HG03457 (cell line): ENCODE data around the gene CCDC141.
"Not testable (repeated sequence)": the region's sequence is repeated elsewhere in the genome, so short reads cannot be mapped to it uniquely, and the experiment has no call there.

ENCODE experiments used
- ATAC-seq: cut with Tn5 transposase; IDR thresholded peaks from one replicate; pipeline ENCODE4 v1.9.1; 2021; ENCODE audit warnings: moderate number of reproducible peaks; ENCODE audit not compliant: unreplicated experiment

Gene CCDC141

DNA sequence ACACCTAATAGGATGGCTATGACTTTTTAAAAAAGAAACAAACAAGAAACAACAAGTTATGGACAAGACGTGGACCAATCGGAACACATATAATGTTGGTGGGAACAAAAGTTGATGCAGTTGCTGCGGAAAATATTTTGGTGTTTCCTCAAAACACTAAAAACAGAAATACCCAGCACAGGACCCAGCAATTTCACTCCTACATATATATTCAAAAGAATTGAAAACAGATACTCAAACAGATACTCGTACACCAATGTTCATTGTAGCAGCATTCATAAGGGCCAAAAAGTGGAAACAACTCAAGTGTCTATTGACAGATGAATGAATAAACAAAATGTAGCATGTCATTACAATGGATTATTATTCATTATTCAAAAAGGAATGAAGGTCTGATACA is 12.1 kb downstream of the CCDC141 start:
- no peak for ATAC-seq

DNA sequence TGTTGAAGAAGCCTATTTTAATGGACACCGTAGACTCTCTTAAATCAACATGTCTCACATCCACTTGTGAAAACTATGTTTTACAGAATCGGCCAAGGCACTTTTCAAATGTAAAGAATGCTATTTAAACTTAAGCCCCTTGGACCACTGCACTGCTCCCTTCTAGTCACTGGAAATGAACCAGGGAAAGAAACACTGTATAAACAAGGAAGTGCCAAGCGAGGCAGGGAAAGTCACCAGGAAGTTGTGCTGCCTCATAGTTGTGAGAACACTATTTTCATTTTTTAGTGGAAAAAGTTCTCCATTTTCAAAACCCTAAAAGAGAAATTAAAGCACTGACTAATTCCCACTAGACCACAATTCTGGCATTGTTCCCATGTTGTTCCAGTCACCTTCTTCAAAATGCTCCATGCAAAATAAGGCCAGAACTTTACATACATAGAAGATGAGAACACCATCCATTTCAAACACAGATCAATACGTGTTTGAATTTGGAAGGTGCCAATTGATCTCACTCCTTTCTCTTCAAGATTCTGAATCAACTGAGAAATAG is 13.5 kb downstream of the CCDC141 start:
- ATAC-seq: no peak

GRCh38 chr2:179031731-179032408 is 18.1 kb downstream of the CCDC141 start:
- peak; percentile 88 for ATAC-seq

DNA sequence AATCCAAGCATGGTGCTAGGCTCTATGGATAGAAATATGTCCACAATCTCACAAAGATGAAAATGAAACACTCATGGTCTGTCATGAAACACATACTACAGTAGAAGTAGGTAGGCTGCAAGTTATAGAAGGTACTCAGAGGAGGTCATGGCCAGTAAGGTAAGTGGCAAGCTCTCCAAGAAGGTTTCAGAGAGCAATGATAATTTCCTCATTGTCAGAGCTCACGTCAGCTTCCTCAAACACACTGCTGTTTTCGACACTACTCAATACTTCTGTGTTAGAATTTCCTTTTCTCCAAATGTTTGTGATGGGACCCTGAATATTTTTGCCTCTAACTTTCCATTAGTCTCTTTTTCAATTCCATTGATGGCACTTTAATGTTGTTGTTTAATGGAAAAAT is 25.5 kb downstream of the CCDC141 start:
- ATAC-seq: no peak

- ATAC-seq: no peak
Observed at GRCh38 chr2:179022685-179023084, 27.3 kb downstream of the CCDC141 start.

DNA sequence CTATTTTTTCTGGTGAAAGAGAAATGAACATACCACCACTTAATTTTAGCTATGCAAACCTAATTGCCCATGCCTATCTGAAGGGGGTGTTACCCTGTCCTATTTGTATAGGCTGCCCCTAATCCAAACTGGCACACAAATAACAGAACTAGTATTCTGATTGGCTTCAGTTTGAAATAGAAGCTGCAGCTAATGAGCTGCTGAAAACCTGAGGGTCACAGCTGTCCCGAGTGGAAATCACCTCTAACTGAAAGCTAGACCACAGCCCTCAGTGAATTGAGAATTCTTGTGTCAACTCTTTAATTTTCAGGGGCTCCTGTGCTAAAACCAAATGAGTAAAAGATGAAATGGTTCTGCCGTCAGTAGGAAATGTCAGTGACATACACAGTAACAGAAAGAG is 28.7 kb downstream of the CCDC141 start:
- ATAC-seq: peak; percentile 90

GRCh38 chr2:179020156-179020750 is 29.7 kb downstream of the CCDC141 start:
- peak; percentile 40 for ATAC-seq

DNA sequence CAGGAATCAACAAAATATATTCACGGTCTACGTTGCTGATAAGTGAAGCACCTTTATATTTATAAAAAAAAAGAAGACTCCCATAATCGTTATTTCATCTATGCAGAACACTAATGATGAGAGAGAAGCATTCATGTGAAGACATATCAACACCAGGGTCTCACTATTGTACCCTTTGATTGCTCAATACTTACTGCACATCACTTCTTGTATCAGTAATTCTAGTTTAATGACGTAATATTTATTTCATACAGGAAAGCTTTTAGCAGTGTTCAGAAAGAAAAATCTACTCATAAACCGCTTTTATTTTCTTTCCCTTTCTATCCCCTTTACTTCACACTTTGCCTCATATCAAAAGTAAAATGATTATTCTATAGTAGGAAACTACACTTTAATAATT is 30.7 kb downstream of the CCDC141 start:
- ATAC-seq: no peak

- ATAC-seq: no peak
Observed at GRCh38 chr2:179017773-179018357, 32.1 kb downstream of the CCDC141 start.

DNA sequence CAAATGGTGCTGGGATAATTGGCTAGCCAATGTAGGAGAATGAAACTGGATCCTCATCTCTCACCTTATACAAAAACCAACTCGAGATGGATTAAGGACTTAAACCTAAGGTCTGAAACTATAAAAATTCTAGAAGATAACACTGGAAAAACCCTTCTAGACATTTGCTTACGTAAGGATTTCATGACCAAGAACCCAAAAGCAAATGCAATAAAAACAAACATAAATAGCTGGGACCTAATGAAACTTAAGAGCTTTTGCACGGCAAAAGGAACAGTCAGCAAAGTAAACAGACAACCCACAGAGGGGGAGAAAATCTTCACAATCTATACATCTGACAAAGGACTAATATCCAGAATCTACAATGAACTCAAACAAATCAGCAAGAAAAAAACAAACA is 35.7 kb downstream of the CCDC141 start:
- ATAC-seq: not testable (repeated sequence)

- ATAC-seq: no peak
Observed at GRCh38 chr2:179005976-179006375, 44.0 kb downstream of the CCDC141 start.

GRCh38 chr2:178999476-178999875 is 50.5 kb downstream of the CCDC141 start:
- ATAC-seq: no peak

DNA sequence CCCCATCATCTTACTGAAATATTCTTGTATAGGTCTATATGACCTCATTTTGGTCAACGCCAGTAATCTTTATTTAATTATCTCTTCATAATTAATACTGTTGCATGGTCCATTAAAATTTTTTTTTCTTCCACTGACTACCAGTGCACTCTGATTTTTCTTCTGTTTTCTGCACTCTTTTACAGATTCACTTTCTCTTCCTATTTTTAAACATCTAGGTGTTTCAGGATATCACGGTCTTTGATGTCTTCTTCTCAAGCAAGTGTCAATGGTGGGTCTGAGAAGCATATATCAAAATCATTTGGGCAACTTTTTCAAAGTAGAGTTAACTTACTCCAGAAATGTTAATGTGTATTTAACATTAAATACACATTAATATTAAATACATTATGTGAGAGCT is 51.4 kb downstream of the CCDC141 start:
- ATAC-seq: no peak

DNA sequence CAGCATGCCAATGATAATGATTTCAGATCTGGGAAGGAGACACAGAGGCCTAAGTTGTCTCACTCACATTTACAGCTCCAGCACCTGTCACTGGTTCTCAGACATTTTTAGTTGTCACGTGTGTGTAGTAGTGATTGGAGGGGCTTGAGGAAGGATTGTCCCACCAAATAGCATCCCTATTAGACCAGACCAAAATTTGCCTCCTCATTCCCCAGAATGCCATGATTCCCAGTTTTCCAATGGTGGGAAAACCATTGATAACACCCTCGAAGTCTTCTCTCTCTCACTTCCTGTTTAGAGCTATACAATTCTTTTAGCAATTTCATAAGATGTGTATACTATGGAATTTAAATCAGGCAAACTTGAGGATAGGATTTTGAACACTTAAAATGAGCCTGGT is 52.5 kb downstream of the CCDC141 start:
- no peak for ATAC-seq

DNA sequence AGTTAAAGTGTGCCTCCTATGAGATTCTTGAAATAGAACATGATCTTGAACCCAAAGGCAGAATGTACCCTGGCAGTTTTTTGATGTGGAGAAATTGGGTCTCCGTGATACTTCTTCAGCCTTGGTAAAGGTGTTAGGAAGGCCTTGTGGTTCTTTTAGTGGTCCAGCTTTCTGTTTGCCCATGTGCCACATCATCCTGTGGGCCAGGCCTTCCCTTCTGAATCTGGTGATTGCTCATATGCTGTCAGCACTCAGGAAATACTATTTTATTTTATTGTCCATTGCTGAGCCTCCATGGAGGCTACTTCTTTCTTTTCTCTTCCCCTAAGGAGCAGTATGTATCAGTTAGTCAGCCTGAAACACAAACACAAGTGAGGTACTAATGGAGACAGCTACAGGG is 52.9 kb downstream of the CCDC141 start:
- ATAC-seq: no peak

GRCh38 chr2:178994264-178994663 is 55.7 kb downstream of the CCDC141 start:
- no peak for ATAC-seq

GRCh38 chr2:178993788-178994187 is 56.1 kb downstream of the CCDC141 start:
- no peak for ATAC-seq

- ATAC-seq: not testable (repeated sequence)
Observed at GRCh38 chr2:178992719-178993118, 57.2 kb downstream of the CCDC141 start.

- peak; percentile 91 for ATAC-seq
Observed at GRCh38 chr2:178990533-178991241, 59.2 kb downstream of the CCDC141 start.

- ATAC-seq: not testable (repeated sequence)
Observed at GRCh38 chr2:178989424-178989823, 60.5 kb downstream of the CCDC141 start.

GRCh38 chr2:178982652-178983051 is 67.3 kb downstream of the CCDC141 start:
- not testable (repeated sequence) for ATAC-seq
